Endothelial cell (in vitro differentiated cells): ENCODE measurements around the gene DMAC2. TPM values are rescaled to one million over a fixed set of nuclear protein-coding genes. Genes with fewer than 3 reads are reported as not detected.
"Not testable (repeated sequence)": the region's sequence is repeated elsewhere in the genome, so short reads cannot be mapped to it uniquely, and the experiment has no call there.

Experiments
- DNase-seq: peaks from one replicate; pipeline ENCODE4 v3.0.0; 2021; ENCODE audit warnings: low spot score
- H3K27ac Mint-ChIP-seq: one replicate; pipeline ENCODE4 v1.8.0; 2021; ENCODE audit warnings: mixed read lengths, inconsistent platforms; ENCODE audit not compliant: unreplicated experiment
- H3K27me3 Mint-ChIP-seq: one replicate; pipeline ENCODE4 v1.8.0; 2021; ENCODE audit warnings: mild to moderate bottlenecking, moderate library complexity, mixed read lengths, inconsistent platforms; ENCODE audit not compliant: unreplicated experiment
- H3K36me3 Mint-ChIP-seq: one replicate; pipeline ENCODE4 v1.8.0; 2021; ENCODE audit warnings: mild to moderate bottlenecking, low read depth, mixed read lengths, inconsistent platforms; ENCODE audit not compliant: unreplicated experiment
- H3K4me1 Mint-ChIP-seq: one replicate; pipeline ENCODE4 v1.8.0; 2021; ENCODE audit warnings: mild to moderate bottlenecking, mixed read lengths, inconsistent platforms; ENCODE audit not compliant: unreplicated experiment
- H3K4me3 Mint-ChIP-seq: one replicate; pipeline ENCODE4 v1.8.0; 2021; ENCODE audit warnings: mild to moderate bottlenecking, mixed read lengths, inconsistent platforms; ENCODE audit not compliant: unreplicated experiment
- H3K9me3 Mint-ChIP-seq: one replicate; pipeline ENCODE4 v1.8.0; 2021; ENCODE audit warnings: mixed read lengths, inconsistent platforms; ENCODE audit not compliant: unreplicated experiment
- total RNA-seq: library from RNA; stranded (reverse); fragmentation: NEBNext Ultra II Directional; extraction: Animal tissue kit (Norgen Biotek cat#: 25700); gene quantifications from one replicate; pipeline ENCODE4 v1.2.1, GENCODE V29; 2021; ENCODE audit not compliant: unreplicated experiment
- TF ChIP-seq, protein P1 (sequence below): fragments of 200-600 bp; sonication (generic); IDR thresholded peaks from one replicate; pipeline ENCODE4 v1.5.0; 2021; ENCODE audit warnings: antibody characterized with exemption; ENCODE audit not compliant: unreplicated experiment

Gene DMAC2
- total RNA-seq, 1 donor from 2014 or later = 75.5 TPM

DNA sequence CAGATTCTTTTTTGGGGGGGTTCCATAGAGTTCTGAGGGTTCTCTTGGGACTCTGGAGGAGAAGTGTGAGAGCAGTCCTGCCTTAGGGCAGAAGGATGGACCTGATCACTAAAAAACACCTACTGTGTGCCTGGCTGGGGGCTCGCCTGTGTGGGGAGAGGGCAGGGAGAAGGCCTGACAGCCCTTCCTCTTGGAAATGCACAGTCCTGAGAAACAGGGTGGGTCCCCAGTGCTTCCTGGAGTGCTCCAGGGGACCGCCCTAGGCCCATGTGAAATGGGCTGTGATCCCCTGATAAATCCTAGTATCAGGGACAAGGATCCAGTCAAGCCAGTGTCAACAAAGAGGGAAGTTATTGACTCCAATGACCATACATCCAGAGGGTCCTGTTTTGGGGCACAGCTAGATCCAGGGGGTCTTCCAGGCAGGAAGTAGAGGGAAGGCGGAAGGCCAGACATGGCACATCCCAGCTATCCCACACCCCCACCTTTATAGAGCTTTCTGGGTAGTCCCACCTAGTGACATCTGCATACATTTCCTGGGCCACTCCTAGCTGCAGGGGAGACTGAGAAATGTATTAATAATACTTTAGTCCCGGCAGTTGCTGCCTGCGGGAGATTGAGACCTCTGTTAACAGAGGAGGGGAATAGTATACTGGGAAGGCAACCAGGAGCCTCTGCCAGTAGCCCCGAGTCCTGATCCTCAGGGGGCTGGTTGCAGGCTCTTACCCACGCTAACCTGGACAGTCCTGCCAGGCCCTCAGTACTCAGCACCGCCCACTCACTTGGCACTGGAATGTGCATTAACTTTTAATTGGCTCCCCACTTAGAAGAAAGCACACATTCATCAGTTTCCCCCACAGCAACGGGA lies 28.4 kb downstream of the DMAC2 start:
- DNase-seq = no peak
- Mint-ChIP-seq H3K36me3 (peaks cover 31% of the 10 kb centered on the region), H3K27me3 (peaks cover 6% of the 10 kb centered on the region), H3K4me1 (peaks cover 14% of the 10 kb centered on the region), H3K4me3 (no peak overlapping the region), H3K9me3 (no peaks in the 10 kb centered on the region), H3K27ac (peak overlapping the region; percentile 52)
- TF ChIP-seq, protein P1, sequence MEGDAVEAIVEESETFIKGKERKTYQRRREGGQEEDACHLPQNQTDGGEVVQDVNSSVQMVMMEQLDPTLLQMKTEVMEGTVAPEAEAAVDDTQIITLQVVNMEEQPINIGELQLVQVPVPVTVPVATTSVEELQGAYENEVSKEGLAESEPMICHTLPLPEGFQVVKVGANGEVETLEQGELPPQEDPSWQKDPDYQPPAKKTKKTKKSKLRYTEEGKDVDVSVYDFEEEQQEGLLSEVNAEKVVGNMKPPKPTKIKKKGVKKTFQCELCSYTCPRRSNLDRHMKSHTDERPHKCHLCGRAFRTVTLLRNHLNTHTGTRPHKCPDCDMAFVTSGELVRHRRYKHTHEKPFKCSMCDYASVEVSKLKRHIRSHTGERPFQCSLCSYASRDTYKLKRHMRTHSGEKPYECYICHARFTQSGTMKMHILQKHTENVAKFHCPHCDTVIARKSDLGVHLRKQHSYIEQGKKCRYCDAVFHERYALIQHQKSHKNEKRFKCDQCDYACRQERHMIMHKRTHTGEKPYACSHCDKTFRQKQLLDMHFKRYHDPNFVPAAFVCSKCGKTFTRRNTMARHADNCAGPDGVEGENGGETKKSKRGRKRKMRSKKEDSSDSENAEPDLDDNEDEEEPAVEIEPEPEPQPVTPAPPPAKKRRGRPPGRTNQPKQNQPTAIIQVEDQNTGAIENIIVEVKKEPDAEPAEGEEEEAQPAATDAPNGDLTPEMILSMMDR = no peak

- no peak for DNase-seq
- TF ChIP-seq, protein P1 = no peak
- H3K4me3 Mint-ChIP-seq = peak overlapping the region; percentile 31
- H3K9me3 Mint-ChIP-seq = no peaks in the 10 kb centered on the region
- peaks cover 6% of the 10 kb centered on the region for H3K27me3 Mint-ChIP-seq
- H3K36me3 Mint-ChIP-seq = peaks cover 31% of the 10 kb centered on the region
- peaks cover 14% of the 10 kb centered on the region for H3K4me1 Mint-ChIP-seq
- peak overlapping the region; percentile 52 for H3K27ac Mint-ChIP-seq
These were observed 29.2 kb downstream of the DMAC2 start for GRCh38 chr19:41410336-41411054.

- no peak overlapping the region for H3K4me3 Mint-ChIP-seq
- peaks cover 18% of the 10 kb centered on the region for H3K4me1 Mint-ChIP-seq
- no peaks in the 10 kb centered on the region for H3K9me3 Mint-ChIP-seq
- DNase-seq = no peak
- H3K27me3 Mint-ChIP-seq = peaks cover 4% of the 10 kb centered on the region
- H3K36me3 Mint-ChIP-seq = peaks cover 28% of the 10 kb centered on the region
- peak overlapping the region; percentile 61 for H3K27ac Mint-ChIP-seq
- TF ChIP-seq, protein P1 = no peak
These were observed 30.4 kb downstream of the DMAC2 start for GRCh38 chr19:41409288-41409687.

DNA sequence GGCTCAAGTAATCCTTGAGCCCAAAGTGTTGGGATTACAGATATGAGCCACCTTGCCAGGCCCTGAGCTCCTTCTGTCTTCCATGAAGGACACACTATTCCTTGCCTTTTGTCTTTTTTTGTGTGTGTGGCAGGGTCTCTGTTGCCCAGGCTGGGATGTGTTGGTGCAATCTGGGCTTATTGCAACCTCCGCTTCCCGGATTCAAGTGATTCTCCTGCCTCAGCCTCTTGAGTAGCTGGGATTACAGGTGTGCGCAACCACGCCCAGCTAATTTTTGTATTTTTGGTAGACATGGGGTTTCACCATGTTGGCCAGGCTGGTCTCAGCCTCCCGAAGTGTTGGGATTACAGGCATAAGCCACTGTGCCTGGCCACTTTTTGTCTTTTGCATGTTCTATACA lies 30.9 kb downstream of the DMAC2 start:
- not testable (repeated sequence) for H3K9me3 Mint-ChIP-seq, H3K27ac Mint-ChIP-seq, H3K4me3 Mint-ChIP-seq, DNase-seq, H3K27me3 Mint-ChIP-seq
- peaks cover 18% of the 10 kb centered on the region for H3K4me1 Mint-ChIP-seq
- H3K36me3 Mint-ChIP-seq = peaks cover 23% of the 10 kb centered on the region

GRCh38 chr19:41408256-41408655 lies 31.5 kb downstream of the DMAC2 start:
- Mint-ChIP-seq H3K4me3 (no peak overlapping the region), H3K4me1 (peaks cover 18% of the 10 kb centered on the region), H3K9me3 (no peaks in the 10 kb centered on the region), H3K27me3 (peaks cover 5% of the 10 kb centered on the region), H3K27ac (no peak overlapping the region), H3K36me3 (peaks cover 17% of the 10 kb centered on the region)
- TF ChIP-seq, protein P1 = no peak
- no peak for DNase-seq
